NCI-H226 (cell line): ENCODE results near the gene TCL1B.

Experiments
- DNase-seq: peaks from one replicate; pipeline ENCODE4 v3.0.0-alpha.2; 2015

The TCL1B gene

DNA sequence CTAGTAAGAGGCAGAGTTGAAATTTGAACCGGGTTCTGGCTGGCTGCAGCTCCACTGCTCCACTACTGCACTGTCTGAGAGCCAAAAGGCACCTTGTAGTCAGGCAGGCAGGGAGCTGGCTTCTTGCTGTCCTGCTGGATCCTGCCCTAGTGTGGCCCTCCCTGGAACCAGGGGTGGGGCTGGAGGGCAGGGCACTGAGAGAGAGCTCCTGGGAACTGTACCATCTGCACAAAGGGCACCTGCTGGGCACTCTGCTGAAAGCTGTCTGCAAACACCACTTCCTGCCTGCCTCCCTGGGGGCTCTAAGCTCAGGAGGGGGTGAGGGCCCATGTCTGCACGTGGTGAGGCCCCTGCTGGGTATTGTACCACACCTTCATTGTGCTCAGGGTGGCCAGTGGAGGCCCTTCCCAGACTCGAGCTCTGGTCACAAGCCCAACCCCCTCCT is 19.0 kb upstream of the TCL1B start:
- no peak for DNase-seq

DNA sequence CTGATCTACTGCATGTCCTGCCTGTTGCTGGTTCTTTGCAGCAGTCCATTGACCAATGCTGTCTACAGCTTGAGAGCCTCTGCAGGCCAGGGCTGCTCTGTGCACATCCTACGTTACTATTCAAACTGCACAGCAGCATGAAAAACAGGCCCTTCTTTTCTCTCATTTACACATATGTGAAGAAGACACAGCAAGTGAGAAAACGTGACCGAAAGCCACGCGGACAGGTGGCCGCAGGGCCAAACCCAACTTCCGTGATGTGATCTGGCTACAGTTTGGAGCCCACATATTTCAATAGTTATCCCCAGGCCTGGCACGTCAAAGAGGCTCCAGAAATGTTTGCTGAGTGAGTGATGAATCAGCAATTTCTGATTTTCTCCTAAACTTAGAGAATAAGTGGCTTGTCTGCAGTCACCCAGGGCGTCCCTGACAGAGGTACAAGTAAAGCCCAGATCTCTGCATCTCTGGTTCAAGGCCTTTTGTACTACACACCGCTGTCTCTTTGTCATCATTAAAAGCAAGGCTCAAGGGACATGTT is 17.9 kb upstream of the TCL1B start:
- no peak for DNase-seq

DNA sequence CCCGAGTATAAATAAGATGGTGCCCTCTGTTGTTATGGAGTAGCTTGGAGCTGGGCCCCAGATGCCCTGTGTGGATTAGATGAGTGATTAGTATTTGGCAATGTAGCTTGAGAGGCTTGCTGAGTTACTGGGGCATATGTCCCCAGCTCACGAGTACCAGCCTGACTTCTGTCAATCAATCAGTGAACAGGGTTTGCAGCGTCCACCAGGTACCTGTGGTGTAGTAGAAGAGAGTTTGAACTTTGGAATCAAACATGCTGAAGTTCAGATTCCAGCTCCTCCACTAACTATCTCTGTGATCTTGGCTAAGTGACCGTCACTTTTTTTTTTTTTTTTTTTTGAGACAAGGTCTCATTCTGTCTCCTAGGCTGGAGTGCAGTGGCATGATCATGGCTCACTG is 11.6 kb upstream of the TCL1B start:
- DNase-seq: no peak

DNA sequence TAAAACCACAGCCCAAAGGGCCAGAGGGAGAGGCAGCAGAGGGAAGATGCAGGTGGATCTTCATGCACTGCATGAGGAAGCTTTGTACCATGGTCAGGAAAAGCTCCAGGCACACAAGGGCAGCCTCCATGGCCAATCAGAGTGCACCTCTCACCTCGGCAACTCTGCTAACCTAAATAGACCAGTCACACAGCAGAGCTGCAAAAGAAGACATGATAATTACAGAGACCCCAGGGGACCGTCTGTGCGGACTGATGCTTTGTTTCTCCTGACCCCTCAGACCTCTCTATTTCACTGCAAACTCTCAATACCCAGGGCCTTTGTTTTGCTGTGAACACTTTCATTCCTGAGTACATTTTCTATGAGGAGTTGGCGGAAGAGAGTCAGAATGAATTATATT is 10.7 kb upstream of the TCL1B start:
- no peak for DNase-seq

DNA sequence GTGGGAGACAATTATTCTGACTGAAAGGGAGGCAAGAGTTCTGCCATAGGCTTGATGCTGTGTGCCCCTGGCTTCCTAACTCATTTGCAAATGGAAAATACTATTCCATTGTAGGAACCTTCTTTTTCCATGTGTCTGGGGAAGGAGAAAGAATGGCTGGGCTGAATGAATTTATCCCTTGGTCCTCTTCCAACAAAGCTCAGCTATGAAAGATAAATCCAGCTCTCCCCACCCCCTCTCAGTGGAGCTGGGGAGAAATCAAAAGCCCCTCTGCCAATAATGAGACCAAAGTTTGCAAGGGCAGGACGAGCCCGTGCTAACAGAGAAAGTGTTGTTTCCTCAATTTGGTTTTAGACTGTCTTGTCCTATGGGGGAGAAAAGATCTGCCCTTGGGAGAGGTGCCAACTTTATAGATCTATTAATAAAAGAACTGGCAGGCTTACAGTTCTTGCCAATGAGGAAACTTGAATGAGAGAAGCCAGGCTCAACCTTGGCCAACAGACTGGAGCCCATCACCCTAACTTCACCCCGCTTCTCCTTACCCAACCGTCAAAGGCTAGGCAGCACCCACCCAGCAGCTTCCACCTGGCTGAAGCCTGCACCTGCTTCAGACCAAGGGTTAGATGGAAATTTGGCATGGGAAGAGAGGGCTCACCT is 8.9 kb upstream of the TCL1B start:
- no peak for DNase-seq

DNA sequence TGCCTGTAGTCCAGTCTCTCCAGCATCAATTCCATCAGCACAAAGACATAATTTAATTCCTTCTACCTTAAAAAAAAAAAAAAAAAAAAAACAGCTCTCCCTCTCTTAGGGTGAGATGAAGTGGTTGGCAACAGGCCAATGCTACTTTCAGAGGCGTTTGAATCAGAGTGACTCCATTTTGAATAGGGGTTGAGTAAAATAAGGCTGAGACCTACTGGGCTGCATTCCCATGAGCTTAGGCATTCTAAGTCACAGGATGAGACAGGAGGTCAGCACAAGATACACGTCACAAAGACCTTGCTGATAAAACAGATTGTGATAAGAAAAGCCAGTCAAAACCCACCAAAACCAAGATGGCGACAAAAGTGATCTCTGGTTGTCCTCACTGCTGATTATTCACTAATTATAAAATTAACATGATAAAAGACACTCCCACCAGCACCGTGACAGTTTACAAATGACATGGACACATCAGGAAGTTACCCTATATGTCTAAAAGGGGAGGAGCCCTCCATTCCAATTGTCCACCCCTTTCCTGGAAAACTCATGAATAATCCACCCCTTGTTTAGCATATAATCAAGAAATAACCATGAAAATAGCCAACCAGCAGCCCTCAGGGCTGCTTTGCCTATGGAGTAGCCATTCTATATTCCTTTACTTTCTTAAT is 6.9 kb upstream of the TCL1B start:
- DNase-seq: no peak

DNA sequence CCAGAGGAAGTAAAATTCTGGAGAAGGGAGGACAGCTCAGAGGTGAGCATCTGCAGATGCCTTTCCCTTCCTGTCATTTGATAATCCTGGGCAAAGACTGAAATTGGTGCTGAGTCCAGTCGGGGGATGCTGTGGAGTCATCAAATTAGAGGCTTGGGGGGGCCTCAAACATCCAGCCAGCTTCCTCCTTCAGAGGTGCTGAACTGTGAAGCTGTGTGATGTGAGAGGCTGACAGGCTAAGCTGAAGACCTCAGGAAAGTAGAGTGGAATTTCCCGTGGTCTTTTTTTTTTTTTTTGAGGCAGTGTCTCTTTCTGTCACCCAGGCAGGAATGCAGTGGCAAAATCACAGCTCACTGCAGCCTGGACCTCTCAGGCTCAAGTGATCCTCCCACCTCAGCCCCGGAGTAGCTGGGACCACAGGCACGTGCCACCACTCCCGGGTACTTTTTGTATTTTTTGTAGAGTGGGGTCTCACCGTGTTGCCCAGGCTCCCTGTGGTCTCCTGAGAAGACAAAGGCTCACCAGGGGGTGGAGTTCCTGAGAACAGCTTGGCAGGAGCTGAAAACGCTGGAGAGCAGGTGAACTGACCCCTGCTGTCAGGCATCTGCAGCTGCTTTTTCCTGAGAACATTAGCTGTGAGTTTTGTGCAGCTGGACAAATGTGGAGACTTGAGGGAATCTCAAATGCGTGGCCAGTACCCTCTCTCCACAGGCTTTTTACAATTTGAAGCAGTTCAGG is 6.1 kb upstream of the TCL1B start:
- DNase-seq: no peak

DNA sequence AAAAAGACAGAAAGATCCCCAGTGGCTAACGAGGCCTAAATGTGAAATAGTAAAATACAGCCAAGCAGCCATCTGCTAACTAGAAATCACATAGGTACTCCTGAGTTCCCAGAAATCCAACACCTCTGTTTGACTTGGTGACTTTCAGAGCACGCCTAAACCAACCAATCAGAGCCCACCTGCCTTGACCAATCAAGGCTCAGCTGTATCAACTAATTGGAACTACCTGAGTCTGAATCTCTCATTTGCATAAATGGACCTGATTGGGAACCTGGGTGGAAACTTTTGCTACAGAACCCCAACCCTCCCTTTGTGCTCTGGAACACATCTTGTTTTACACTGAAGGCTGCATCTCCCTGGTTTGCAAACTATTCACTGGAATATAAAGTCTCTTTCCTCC is 5.1 kb upstream of the TCL1B start:
- no peak for DNase-seq

DNA sequence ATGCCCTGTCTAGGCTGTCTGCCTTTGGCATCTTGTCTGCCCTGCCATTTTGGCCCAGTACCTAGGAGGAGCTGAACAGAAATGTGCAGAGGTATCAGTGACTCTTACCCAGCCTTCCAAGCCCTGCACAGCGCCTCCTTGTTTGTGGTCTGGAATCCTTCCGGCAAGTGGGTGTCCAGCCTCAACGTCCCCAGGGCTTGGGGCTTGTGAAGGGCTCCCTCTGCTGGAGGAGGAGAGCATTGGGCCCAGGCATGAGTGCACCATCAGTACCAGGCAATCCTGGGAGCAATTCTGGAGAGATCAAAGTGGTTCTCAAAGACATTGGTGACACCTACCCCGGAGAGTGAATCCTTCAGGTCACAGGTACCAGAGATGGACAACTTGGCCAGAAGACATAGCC is 2.4 kb upstream of the TCL1B start:
- DNase-seq: no peak

DNA sequence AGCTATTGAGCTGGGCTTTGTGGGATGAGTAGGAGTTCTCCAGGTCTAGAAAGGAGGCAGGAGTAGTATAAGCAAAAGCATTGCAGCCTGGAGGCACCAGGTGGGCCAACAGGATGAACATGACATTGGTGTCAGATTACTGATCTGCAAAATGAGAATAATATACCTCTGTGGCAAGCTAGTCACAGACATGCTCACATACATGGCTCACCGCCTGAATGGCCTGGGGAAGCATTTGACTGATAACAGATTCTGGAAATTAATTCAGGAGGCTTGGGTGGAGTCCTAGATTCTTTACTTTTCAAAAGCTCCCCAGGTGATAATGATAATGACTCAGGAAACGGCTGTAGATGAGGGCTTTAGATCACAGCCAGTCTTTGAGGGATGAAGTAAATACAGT is 709 bp downstream of the TCL1B start:
- no peak for DNase-seq

DNA sequence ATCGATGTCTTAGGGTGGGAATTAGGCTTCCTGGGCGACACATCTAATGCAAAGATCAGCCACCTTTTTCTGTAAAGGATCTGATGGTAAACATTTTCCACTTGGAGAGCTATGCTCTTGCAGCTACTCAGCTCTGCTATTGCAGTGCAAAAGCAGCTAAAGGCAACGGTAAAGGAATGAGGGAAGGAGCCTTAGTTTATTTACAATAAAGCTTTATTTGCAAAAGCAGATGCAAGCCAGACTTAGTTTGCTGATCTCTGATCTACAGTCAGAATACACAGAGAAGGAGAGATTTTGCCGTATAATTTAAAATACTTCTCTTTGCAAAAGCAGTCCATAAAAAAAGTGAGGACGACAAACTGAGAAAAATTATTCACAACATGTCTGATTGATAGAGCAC is 3.2 kb downstream of the TCL1B start:
- no peak for DNase-seq

DNA sequence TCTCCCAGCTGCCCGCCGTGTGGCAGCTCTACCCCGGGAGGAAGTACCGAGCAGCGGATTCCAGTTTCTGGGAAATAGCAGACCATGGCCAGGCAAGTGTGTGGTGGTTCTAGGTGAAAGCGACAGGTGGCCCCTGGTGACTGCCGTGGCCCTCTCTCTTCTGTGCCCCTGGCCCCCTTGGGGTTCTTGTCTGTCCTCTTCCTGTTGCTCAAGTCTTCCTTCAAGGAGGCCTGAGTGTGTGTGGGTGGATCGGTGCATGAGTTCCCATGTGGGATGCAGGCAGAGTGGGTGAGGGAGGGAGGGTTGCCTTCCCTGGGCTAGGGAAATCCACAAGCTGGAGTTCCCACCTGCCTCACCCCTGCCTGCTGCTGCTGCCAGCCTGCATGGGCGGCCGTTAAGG is 4.6 kb downstream of the TCL1B start:
- DNase-seq: no peak

DNA sequence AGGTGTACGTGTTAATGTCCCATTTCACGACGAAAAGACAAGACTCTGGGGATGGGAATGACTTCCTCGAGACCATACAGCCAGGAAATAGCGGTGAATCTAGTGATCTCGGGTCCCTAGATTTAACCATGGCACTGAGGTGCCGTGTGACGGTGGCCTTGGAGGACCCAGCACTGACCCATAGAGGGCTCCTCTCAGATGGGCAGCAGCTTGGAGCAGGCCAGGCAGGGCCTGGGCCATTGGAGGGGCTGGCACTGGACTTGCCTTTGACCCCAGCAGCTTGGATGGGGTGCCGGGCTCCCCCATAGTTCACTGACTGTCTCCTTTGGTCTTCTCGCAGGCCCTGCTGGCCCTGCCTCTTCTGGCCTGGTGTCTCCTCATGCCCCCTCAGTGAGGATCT is 5.4 kb downstream of the TCL1B start:
- no peak for DNase-seq

DNA sequence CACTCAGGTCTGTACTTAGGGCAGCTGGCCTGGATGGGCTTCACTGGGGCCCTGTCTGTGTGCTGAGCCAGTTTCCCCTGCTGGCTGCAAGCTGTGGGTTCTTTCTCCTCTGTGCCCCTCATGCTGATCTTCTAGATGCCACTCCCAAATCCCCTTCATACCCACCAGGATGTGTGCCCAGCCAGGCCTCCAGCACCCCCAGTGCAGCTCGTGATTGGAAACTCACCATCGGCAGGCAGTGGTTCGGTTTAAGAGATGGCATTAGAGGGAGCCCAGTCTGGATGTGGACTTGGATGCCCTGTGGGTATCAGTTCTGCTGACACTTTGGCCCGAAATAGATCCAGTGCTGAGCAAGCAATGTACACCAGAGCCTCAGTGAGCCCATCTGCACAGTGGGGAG is 5.9 kb downstream of the TCL1B start:
- DNase-seq: no peak

DNA sequence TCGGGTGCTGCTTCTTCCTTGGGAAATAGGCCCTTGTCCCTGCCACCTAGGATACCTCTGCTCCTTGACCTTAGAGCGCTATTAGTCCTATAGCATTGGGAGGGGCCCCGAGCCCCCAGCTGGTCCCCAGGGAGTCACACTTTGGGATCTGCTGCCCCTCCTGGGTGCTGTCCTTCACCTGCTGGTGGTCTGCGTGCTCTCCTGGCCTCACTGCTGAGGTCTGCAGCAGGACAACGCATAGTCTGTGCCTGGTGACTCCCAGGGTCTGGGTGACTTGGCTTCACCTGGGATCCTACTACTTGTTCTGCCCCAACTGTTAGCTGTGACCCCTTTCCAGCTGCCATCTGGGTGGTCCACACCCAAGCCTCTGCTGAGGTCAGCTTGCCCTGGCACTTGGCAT is 8.8 kb downstream of the TCL1B start:
- no peak for DNase-seq

DNA sequence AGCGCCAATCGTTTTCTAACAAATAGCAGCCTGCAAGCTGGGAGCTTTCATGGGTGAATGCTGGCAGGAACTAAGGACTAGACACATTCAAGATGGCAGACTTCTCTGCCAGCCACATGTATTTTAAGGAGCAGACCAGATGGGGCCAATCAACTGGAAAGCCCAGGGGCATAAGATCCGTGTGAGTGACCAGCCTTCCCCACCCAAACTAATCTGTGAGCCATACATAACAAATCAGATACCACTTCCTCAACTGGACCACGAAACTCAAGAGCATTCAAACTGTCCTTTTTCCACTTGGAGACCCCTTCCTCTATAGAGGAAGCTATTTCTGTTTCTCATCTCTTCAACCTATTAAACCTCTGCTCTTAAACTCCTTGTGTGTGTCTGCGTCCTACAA is 9.7 kb downstream of the TCL1B start:
- DNase-seq: no peak

DNA sequence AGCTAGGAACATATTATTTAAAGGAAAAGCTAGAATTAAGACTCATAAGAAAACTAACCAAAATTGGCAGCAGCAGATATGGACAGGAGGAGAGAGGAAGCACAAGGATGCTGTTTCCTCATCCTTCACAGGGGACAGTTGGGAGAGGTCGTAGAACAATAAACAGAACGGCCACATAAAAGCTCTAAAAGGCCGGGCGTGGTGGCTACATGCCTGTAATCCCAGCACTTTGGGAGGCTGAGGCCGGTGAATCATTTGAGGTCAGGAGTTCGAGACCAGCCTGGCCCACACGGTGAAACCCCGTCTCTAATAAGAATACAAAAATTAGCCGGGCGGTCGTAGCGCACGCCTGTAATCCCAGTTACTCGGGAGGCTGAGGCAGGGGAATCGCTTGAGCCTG is 10.5 kb downstream of the TCL1B start:
- DNase-seq: no peak

DNA sequence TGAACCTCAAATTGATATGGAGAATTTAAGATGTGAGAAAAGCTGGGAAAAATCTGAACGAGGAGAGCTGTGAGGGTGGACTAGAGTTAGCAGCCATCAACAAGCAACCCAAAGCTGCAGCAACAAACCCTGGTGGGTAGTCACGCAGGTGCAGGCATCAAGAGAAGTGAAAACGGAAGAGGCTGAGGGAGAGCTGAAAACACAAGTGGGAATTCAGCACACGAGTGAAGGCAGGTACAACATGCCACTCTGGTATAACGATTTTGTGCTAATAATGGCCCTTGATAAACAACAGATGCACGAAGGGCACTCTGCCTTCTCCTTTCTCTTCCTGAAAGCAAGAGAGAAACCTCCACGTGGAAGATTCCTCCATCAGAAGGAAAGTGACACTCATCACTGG is 11.5 kb downstream of the TCL1B start:
- DNase-seq: no peak

DNA sequence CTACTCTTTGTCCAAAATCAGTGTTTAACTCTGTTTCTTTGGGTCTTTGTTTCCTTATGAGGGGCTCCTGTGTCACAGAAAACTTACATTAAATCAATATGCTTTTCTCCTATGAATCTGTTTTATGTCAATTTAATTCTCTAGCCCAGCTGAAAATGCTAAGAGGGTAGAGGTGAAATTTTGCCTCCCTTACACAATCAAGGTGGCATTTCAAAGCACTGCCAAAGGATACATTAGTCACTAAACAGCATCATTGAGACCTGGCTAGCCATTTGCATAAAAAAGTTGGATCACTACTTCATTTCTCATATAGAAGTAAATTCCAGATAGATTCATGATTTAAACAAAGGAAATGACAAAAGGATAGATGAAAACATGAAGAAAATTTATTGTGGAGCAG is 12.1 kb downstream of the TCL1B start:
- DNase-seq: no peak

DNA sequence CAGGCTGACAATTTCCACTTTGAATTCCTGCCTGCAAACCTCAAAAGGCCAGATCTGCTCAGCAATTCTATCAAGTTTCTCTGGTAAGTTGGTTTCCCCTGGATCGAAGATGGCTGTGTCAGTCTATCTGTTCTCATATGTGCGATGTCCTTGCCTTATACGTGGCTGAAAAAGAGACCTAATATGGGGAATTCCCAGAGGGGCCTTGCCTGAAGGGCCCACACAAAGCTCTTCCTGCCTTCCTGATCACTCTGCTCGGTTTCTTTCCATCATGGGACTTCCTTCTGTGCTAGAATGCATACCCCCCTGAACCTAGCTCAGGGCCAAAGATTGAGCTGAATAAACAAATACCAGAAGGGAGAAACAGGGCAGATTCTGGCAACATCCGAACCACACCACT is 13.2 kb downstream of the TCL1B start:
- no peak for DNase-seq

DNA sequence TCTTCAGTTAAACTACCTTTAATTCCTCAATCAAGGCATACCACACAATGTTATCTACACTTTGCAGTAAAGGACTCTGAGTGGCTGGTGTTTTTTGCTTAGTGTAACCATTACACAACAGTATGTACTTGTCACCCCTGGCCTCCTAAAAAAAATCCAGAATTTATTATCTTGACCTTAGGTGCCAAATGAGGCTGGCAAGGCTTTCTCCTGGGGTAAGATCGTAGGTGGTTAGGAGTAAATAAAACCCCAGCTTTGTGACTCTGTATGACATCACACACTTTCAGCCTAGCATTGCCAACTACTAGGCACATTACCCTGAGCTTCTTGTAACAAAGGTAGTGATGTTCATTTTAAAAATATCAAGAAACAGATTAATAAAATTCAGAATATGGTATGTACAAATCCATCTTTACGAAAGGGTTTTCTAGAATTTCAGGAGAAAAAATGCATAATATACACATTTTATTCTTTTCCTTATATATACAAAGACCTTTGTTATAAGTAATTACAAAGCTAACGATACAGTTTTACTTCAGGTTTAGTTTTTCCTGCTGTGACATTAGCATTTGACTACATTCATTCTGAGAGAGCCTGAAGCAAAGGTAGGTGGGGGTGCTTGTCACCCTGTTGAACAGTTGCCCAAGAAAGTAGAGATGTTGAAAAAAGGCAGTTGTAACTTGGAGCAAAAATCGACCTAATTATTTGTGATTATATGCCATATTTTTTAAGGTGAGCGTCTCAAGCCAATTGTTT is 14.2 kb downstream of the TCL1B start:
- no peak for DNase-seq

DNA sequence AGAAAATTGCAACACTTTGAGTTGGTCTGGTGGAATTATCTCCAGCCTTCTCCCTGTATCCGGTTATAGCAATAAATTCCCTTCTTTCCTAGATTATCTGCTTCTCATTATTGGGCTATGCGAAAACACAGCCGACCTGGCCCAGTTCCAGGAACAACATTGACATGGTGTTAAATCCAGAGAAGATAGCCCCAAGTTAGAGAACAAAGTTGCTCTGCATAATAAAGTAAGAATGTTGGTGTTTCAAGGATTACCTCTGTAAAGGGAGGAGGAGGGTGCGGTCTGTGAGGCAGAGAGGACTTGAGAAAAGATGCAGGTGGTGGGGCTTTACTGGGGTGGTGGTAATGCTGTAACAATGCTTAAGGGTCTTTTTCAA is 15.6 kb downstream of the TCL1B start:
- no peak for DNase-seq

DNA sequence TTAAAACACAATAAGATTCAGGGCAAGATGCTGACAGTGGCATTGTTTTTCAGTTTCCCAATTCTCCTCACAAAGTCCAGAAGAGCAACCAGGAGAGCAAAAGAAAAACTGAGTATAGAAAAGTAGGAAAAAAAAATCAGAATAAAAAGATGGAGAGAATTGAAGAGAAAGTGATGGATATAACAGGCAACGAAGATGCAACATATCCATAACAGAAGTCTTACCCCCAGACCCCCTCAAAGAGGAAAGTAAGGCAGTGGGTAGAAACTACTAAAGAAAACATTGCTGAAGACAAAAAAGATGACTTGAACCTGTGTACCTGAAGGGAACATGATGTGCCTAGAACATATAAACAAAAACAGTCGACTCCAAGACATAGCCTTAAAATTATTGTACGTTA is 17.1 kb downstream of the TCL1B start:
- no peak for DNase-seq

DNA sequence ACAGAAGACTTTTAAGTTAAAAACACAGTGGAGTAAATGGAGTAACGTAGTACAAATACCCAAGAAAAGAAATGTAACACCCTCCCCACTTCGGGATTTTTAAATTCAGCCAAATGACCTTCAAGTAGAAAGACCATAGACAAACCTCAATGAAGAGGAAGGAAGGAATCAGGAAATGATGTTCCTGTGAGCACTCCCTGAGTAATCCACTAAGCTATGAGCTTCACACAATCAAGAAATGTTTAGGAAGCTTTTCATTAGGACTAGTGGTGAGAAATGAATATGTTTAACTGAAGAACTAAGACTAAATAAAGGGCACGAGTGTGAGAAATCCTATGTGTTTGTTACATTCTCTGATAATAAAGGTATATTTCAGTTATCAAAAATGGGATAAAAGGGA is 17.6 kb downstream of the TCL1B start:
- no peak for DNase-seq
